ENCODE data around the gene MFSD6L.

DNA sequence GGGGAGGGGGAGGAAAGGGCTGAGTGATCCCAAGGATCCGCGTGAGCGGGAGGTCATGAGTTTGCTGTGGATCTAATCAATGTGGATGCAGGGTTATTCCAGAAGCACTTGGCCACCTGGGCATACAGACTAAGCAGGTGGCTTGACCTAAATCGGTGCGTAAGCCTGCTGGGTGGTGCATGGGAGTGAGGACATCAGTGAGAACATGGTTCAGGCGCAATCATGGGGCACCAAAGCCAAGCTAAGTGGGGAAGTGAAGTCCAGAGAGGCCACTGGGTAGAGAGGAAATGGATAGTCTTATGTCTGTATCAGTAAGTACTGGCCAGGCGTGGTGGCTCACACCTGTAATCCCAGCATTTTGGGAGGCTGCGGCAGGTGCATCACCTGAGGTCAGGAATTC lies 18.9 kb upstream of the MFSD6L start:
- TF ChIP-seq POLR2A (IDR thresholded peaks at IDR 0.05; ENCODE audit: low read length) (no peak), GATA1 (IDR thresholded peaks at IDR 0.05; ENCODE audit: low read depth, low read length) (no peak)
